ENCODE measurements around the gene LCOR.
"Not testable (repeated sequence)": the region's sequence is repeated elsewhere in the genome, so short reads cannot be mapped to it uniquely, and the experiment has no call there.

Gene LCOR

DNA sequence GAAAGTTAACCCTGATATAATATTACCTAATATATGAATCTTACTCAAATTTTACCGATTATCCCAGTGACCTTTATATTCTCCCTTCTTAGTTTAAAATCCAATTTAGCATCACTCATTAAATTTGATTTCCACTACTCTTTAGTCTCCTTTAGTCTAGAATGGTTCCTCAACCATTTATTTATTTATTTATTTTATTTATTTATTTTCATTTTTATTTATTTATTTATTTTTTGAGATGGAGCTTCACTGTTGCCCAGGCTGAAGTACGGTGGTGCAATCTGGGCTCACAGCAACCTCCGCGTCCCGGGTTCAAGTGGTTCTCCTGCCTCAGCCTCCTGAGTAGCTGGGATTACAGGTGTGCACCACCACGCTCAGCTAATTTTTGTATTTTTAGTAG is 92.8 kb downstream of the LCOR start:
- no peak overlapping the region for H3K4me3 ChIP-seq
- TF ChIP-seq, protein P1, sequence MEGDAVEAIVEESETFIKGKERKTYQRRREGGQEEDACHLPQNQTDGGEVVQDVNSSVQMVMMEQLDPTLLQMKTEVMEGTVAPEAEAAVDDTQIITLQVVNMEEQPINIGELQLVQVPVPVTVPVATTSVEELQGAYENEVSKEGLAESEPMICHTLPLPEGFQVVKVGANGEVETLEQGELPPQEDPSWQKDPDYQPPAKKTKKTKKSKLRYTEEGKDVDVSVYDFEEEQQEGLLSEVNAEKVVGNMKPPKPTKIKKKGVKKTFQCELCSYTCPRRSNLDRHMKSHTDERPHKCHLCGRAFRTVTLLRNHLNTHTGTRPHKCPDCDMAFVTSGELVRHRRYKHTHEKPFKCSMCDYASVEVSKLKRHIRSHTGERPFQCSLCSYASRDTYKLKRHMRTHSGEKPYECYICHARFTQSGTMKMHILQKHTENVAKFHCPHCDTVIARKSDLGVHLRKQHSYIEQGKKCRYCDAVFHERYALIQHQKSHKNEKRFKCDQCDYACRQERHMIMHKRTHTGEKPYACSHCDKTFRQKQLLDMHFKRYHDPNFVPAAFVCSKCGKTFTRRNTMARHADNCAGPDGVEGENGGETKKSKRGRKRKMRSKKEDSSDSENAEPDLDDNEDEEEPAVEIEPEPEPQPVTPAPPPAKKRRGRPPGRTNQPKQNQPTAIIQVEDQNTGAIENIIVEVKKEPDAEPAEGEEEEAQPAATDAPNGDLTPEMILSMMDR (IDR thresholded peaks at IDR 0.05) = no peak
- no peak for DNase-seq (ENCODE audit: low spot score)
- no peak overlapping the region for H3K27ac ChIP-seq

GRCh38 chr10:96930469-96930868 is 98.4 kb downstream of the LCOR start:
- H3K4me3 ChIP-seq = no peak overlapping the region
- TF ChIP-seq, protein P1 (IDR thresholded peaks at IDR 0.05) = no peak
- no peak for DNase-seq (ENCODE audit: low spot score)
- no peak overlapping the region for H3K27ac ChIP-seq

DNA sequence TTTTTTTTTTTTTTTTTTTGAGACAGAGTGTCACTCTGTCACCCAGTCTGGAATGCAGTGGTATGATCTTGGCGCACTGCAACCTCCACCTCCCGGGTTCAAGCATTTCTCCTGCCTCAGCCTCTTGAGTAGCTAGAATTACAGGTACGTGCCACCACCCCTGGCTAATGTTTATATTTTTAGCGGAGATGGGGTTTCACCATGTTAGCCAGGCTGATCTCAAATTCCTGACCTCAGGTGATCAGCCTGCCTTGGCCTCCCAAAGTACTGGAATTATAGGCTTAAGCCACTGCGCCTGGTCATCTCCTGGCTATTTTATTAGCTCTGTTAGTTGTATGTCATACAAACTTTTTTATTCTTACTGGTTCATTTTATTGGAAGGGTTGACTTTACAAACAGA is 103.0 kb downstream of the LCOR start:
- Histone ChIP-seq H3K27ac (no peak overlapping the region), H3K4me3 (no peak overlapping the region)
- TF ChIP-seq, protein P1 (IDR thresholded peaks at IDR 0.05) = no peak
- no peak for DNase-seq (ENCODE audit: low spot score)

GRCh38 chr10:96935810-96936209 is 103.7 kb downstream of the LCOR start:
- H3K4me3 ChIP-seq = no peak overlapping the region
- TF ChIP-seq, protein P1 (IDR thresholded peaks at IDR 0.05) = no peak
- H3K27ac ChIP-seq = no peak overlapping the region
- no peak for DNase-seq (ENCODE audit: low spot score)

DNA sequence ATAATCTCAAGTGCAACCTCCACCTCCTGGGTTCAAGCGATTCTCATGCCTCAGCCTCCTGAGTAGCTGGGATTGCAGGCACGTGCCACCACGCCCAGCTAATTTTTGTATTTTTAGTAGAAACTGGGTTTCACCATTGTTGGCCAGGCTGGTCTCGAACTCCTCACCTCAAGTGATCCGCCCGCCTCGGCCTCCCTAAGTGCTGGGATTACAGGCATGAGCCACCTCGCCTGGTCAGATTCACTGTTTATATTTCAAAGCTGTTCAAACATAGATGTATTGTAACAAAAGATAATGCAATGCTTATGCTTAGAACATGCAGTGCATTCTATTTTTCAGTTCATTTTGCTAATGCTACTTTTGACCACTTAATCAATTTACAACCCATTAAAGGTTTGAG is 111.1 kb downstream of the LCOR start:
- not testable (repeated sequence) for H3K27ac ChIP-seq; H3K4me3 ChIP-seq; DNase-seq (ENCODE audit: low spot score)

DNA sequence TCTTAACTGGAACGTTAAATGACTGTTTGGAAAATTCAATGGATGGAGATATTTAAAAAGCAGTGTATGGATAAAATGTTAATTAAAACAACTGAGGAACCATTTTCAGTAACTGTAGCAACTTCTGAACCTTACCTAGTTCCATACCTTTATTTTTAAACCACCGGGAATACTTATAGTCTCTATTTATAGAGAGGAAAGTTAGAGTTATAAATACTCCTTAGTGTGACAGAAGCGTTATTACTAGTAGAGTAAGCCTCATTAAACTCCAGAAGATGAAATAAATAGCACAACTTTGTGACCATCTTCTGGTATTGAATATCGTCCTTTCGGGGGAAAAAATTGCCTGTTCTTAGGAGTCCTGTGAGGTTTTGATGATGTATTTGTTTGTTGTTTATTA is 114.9 kb downstream of the LCOR start:
- DNase-seq (ENCODE audit: low spot score) = no peak
- H3K4me3 ChIP-seq = no peak overlapping the region
- no peak overlapping the region for H3K27ac ChIP-seq
- TF ChIP-seq, protein P1 (IDR thresholded peaks at IDR 0.05) = no peak

GRCh38 chr10:96949039-96949683 is 117.1 kb downstream of the LCOR start:
- Histone ChIP-seq H3K27ac (no peak overlapping the region), H3K4me3 (no peak overlapping the region)
- TF ChIP-seq, protein P1 (IDR thresholded peaks at IDR 0.05) = no peak
- no peak for DNase-seq (ENCODE audit: low spot score)

All from coronary artery (tissue), 2 donors.